Measurements from ENCODE around the gene MYLK. TPM values are rescaled to one million over a fixed set of nuclear protein-coding genes. Genes with fewer than 3 reads are reported as not detected.

The MYLK gene
- polyA plus RNA-seq, 3 donors: 0.35 to 1.3 (median 0.51) TPM

DNA sequence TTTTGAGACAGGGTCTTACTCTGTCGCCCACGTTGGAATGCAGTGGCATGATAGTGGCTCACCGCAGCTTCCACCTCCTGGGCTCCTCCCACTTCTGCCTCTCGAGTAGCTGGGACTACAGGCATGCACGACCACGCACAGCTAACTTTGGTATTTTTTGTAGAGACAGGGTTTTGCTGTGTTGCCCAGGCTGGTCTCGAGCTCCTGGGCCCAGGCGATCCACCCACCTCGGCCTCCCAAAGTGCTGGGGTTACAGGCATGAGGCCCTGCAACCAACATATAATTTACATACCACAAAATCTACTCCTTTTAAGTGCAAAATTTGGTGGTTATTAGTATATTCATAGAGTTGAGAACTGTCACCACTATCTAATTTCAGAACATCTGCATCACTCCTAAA lies 45.2 kb upstream of the MYLK start:
- Mint-ChIP-seq H3K4me3 (no peak overlapping the region), H3K27me3 (ENCODE audit: low read depth in 3 of 3) (peaks cover 0 to 2% (median 0%) of the 10 kb centered on the region in 3 donors), H3K9me3 (peaks cover 0 to 7% (median 4%) of the 10 kb centered on the region in 7 donors), H3K36me3 (peaks cover 47 to 64% of the 10 kb centered on the region in 2 donors), H3K4me1 (no peaks in the 10 kb centered on the region), H3K27ac (no peak overlapping the region)
- Histone ChIP-seq H3K9ac (ENCODE audit: insufficient read depth, low read length, poor library complexity, severe bottlenecking) (no peak overlapping the region), H4K20me1 (ENCODE audit: insufficient read depth, low read length) (no peaks in the 10 kb centered on the region), H3K9me3 (replicated peaks in 1 of 2; ENCODE audit: control insufficient read depth in 1 of 2, insufficient read depth in 1 of 2, low read length in 2 of 2) (no peaks in the 10 kb centered on the region), H3K27ac (ENCODE audit: low read depth in 1 of 2, low read length in 2 of 2) (no peak overlapping the region), H3K4me3 (replicated peaks in 1 of 3; ENCODE audit: low read depth in 2 of 3, low read length in 3 of 3) (no peak overlapping the region), H3K36me3 (replicated peaks in 1 of 2; ENCODE audit: control insufficient read depth in 1 of 2, insufficient read depth in 2 of 2, low read length in 2 of 2) (peaks cover 18 to 55% of the 10 kb centered on the region in 2 donors), H2AFZ (ENCODE audit: insufficient read depth, low read depth, low read length, poor library complexity, severe bottlenecking) (no peak overlapping the region), H3K4me2 (replicated peaks; ENCODE audit: extremely low read depth, low read length, poor library complexity, severe bottlenecking) (no peak overlapping the region), H3K27me3 (ENCODE audit: control insufficient read depth in 2 of 2, insufficient read depth in 2 of 2, low read length in 2 of 2) (no peaks in the 10 kb centered on the region), H3K79me2 (ENCODE audit: insufficient read depth, low read length) (no peaks in the 10 kb centered on the region), H3K4me1 (ENCODE audit: control insufficient read depth in 1 of 2, insufficient read depth in 2 of 2, low read length in 2 of 2) (no peaks in the 10 kb centered on the region)
- no CpG with 5 or more reads among the region's 9 CpGs for WGBS (ENCODE audit: insufficient coverage)
- no peak for DNase-seq
- no peak for TF ChIP-seq CTCF (IDR thresholded peaks at IDR 0.05)
- intact Hi-C loops (cut with micrococcal nuclease): no loop called here

DNA sequence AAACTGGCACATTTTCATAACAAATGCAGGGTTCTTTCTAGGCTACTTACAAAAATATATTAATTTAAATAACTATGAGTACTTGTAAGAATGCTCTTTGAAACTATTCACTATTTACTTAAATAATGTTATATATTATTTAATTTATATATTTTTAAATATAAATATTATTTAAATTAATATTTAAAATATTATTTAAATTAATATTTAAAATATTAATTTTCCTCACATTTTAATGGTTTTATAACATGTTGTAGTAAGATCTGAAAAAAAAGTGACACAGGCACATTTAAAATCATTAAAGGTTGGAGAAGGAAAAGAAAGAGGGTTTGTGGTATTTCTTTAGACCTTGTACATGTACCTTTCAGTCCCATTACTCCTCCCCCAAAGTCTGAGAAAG lies 42.3 kb upstream of the MYLK start:
- intact Hi-C loops (cut with micrococcal nuclease): no loop called here
- Histone ChIP-seq H3K4me2 (replicated peaks; ENCODE audit: extremely low read depth, low read length, poor library complexity, severe bottlenecking) (no peak overlapping the region), H3K9ac (ENCODE audit: insufficient read depth, low read length, poor library complexity, severe bottlenecking) (no peak overlapping the region), H3K27me3 (ENCODE audit: control insufficient read depth in 2 of 2, insufficient read depth in 2 of 2, low read length in 2 of 2) (no peaks in the 10 kb centered on the region), H3K4me1 (ENCODE audit: control insufficient read depth in 1 of 2, insufficient read depth in 2 of 2, low read length in 2 of 2) (no peaks in the 10 kb centered on the region), H3K27ac (ENCODE audit: low read depth in 1 of 2, low read length in 2 of 2) (no peak overlapping the region), H4K20me1 (ENCODE audit: insufficient read depth, low read length) (no peaks in the 10 kb centered on the region), H3K9me3 (replicated peaks in 1 of 2; ENCODE audit: control insufficient read depth in 1 of 2, insufficient read depth in 1 of 2, low read length in 2 of 2) (peaks cover 4 to 13% of the 10 kb centered on the region in 2 donors), H3K79me2 (ENCODE audit: insufficient read depth, low read length) (no peaks in the 10 kb centered on the region), H3K36me3 (replicated peaks in 1 of 2; ENCODE audit: control insufficient read depth in 1 of 2, insufficient read depth in 2 of 2, low read length in 2 of 2) (peaks cover 17 to 59% of the 10 kb centered on the region in 2 donors), H3K4me3 (replicated peaks in 1 of 3; ENCODE audit: low read depth in 2 of 3, low read length in 3 of 3) (no peak overlapping the region), H2AFZ (ENCODE audit: insufficient read depth, low read depth, low read length, poor library complexity, severe bottlenecking) (no peak overlapping the region)
- H3K9me3 Mint-ChIP-seq: peaks cover 12 to 22% (median 15%) of the 10 kb centered on the region in 7 donors
- no peak overlapping the region for H3K27ac Mint-ChIP-seq
- peaks cover 51 to 66% of the 10 kb centered on the region in 2 donors for H3K36me3 Mint-ChIP-seq
- no peaks in the 10 kb centered on the region for H3K4me1 Mint-ChIP-seq
- no peak for TF ChIP-seq CTCF (IDR thresholded peaks at IDR 0.05)
- no peak for DNase-seq
- no peak overlapping the region for H3K4me3 Mint-ChIP-seq
- no peaks in the 10 kb centered on the region for H3K27me3 Mint-ChIP-seq (ENCODE audit: low read depth in 3 of 3)

Measured in CD14-positive monocyte (primary cell).